GM18502 (cell line): ENCODE data around the gene PTPRZ1.
A peak's percentile ranks its signal among the peaks of the same experiment; 100 is the strongest.

Source experiments
- ATAC-seq: cut with Tn5 transposase; IDR thresholded peaks from one replicate; pipeline ENCODE4 v1.9.1; 2021; ENCODE audit warnings: mild to moderate bottlenecking; ENCODE audit not compliant: unreplicated experiment, poor library complexity

PTPRZ1 gene

DNA sequence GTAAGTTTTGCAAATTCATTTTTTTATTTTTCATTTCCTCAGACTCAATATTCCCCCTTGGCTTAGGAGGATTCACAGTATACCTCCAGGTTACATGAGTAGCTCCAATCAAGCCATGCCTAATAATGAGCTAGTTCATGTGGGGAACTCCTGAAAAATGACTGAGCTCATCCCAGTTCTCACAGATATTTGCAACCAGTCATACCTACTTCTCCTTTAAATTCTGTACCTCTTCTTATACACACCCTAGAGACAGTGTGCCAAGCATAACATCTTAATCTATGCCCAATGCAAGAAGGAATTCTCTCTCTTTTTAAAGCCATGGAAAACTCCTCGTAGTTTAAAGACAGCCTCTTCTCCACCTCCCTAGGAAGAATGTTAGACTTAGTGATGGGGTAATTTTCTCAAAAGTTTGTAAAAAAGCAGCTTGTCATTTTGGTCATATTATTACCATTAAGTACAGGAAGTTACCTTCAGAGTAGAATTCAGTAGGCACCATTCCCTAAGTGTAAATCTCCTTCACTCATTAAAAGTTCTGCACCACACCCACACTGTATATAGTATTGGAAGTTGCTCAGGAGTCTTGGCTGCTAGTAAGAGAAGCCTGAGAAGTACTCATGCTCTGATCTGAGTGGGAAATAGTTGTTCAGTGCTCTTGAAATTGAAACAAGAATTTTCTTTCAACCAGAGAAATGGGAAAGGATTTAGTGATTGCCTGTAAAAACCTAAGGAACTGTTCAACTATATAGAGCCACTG lies 72.7 kb downstream of the PTPRZ1 start:
- no peak for ATAC-seq

DNA sequence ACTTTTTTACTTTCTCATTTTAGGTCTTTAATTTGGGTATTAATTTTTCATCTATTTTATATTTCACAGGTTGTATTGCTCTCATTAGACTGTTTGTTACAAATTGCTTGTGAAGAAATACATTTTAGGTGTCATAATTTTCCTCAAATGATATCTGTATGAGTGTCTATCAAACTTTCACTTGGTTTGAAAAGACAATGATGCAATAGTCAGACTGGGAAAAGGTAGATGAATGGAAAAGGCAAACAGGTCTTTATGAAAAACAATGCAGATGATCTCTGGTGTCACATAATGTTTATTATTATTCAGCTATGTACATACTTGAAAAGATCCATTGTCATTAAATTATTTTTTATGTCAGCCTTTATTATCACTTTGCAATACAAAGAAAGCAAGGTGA lies 80.2 kb downstream of the PTPRZ1 start:
- no peak for ATAC-seq

DNA sequence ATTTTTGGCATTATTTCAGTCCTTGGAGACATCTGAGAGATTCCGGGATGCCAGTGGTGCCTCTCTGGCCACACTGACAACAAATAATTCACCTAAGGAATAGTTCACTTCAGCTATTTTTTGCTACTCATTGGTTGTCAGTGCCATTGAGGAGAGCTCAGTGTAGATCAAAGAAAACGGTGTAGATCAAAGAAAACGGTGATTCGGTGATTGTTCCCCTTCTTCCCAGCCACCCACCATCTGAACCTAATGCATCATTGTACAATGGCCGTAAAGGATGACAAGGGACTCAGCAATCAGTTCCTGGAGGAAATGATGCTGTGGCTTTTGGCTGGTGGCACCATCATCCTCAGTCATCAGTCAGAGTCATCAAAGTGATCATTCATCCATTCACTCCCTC lies 80.6 kb downstream of the PTPRZ1 start:
- no peak for ATAC-seq

DNA sequence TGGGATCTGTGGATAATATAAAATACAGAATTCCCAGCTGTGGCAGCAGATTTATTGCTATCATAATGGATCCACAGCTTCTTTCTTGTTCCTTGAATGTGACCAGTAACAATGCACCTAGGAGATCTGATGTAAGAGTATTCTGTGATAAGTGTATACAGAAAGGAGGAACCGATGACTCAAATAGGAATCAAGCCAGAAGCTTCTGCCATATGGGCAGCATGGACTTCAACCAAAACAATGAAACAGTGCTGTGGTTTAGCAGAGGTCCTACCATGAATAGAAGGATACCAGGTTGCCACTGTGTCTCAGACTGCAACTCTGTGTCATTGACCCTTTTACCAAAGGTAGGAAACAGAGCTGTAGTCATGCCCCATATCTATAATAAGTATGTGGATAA lies 81.8 kb downstream of the PTPRZ1 start:
- peak; percentile 54 for ATAC-seq

DNA sequence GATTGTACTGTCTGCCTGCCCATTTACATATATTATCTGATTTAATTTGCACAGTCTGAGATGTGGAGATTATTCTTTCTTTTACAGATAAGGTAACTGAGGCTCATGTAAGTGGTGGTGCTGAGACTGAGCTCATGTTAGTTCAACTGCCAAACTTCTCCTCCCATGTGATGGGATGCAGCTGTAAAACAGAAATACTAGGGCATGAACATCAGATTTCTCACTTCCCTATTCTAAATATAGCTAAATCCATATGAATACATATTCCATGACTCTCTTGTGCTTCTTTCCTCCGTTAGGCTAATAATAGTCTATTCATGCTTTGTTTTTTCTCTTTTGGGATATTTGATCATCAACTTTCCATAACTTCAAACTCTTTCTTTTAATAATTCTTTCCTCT lies 84.7 kb downstream of the PTPRZ1 start:
- ATAC-seq: no peak

DNA sequence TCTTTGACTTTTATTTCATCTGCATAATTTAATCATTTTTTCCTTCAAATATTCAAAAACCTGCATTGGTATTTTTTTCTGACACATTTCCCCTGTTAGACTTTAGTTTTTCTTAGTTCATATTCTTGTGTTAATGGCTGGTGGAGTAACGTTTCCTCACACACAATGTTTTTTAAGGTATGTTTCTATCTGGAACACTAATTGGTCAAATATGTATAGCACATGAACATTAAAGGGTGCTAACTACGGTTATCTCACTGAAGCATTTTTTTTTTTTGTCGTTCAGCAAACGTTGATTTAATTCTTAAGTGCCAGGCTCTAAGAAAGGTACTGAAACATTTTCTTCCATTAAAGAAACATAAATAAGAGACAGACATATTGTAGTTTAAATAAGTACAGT lies 87.7 kb downstream of the PTPRZ1 start:
- no peak for ATAC-seq

DNA sequence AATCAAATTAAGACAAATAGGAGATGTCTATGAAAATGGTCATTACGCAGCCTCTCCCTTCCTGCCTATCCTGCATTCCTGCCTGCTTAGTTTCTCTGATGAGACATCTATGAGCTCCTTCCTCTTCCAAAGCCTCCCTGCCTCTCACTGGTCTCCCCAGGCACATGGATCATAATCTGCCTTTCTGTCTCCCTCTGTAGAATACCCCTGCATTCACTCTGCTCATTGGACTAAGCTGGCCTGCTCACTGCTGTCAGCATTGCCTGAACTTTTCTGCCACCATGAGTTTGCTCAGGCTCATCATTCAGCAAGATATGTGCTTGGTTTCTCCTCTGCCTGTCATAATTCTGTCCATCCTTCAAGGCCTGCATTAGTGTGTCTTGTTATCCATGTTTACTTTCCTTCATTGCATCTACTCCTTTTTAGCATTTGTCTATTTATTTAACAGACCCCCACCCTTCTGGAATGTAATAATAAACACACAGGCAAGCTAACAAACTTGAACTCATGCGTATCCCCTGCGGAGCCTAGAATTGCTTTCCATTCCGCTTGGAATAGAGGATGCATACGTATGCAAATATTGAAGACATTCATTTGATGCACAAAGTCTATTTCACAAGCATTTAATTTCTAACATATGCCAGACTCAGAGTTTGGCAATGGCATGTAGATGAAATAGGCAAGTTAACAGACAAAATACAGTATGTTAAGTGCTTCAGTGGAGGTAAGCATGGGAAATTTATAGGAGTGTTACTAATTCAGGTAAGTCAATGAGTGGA lies 88.3 kb downstream of the PTPRZ1 start:
- ATAC-seq: no peak

DNA sequence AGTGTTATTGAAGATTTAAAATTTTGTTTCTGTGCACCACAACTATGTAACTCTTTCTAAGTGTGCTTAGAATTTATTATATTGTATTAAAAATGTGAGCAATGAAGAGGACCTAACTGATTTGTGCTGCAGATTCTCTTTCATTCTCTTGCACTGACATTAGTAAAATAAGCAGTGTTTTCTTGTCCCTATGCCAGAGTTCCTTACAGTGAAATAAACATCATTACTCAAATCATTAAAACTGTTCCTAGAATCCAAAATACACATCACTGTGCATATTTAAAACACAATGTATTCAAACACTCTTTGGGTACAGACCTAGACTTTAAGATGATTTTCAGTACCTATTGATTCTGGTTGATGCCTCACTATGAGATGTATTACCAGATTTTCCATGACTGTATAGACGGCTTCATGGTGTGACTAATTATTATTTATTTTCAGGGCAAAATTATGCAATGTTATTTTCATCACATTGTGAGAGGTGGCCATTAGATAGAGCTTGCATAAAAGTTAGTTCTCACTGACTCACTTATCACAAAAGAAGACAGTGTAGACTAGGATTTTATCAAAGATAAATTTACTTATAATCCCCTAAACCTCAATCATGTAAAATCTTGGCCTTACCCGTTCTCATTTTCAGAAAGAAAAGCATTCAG lies 93.4 kb downstream of the PTPRZ1 start:
- no peak for ATAC-seq

DNA sequence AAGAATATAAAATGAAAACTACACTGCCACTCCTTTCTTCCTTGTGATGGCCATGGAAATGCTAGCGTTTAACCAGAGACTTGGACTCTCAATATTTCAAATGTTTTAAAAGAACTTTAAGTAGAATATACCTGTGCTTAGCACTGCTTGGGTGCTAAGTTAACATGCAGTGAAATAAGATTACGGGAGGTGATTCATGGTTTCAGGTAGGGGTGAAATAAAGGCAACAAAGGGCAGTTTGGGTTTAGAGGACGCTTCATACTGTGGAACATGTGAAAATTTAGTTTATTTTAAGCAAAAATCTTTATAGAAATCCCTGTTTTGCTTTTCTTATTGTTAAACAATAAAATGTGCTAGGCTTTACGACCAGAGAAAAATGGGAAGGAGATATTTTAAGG lies 94.0 kb downstream of the PTPRZ1 start:
- ATAC-seq: no peak

DNA sequence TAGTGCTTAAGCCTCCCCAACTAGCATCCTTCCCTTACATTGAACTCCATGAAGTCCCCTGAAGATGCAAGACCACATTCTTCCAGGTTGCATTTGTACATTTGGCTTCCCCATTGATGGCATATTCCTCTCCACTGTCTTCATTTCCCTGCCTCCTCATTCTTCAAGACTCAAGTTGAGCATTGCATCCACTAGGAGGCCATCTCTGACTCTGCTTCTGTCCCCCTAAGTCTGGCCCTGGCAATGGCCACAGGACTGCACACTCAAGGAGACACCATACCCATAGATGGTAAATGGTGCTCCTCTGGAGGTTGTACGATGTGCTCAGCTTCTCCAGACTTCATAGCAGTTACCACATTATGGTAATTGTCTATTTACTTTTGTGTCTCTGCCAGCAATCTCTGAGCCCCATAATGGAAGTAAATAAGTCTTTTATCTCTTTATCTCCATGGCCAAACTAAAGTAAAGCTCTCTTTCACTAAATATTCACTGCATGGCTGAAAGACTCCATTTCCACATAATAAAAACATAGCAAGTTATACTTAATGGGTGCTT lies 112.6 kb downstream of the PTPRZ1 start:
- no peak for ATAC-seq

DNA sequence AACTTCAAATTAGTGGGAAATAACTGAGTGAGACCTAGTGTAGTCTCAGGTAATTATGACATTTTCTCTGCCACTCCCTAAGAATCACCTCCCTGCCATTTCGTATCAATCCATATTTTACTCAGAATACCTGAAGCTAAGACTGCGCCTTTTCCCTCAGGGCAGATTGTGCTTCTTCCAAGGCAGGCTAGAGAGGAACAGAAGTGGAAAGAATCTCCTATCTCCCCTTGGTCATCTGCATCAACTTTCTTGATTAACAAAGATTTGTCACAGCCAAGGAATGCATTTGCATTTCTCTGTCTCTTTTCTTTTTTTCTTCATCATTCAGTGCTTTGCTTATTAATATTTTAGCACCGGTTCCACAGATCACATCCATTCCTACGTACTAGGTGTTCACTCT lies 119.1 kb downstream of the PTPRZ1 start:
- ATAC-seq: no peak

DNA sequence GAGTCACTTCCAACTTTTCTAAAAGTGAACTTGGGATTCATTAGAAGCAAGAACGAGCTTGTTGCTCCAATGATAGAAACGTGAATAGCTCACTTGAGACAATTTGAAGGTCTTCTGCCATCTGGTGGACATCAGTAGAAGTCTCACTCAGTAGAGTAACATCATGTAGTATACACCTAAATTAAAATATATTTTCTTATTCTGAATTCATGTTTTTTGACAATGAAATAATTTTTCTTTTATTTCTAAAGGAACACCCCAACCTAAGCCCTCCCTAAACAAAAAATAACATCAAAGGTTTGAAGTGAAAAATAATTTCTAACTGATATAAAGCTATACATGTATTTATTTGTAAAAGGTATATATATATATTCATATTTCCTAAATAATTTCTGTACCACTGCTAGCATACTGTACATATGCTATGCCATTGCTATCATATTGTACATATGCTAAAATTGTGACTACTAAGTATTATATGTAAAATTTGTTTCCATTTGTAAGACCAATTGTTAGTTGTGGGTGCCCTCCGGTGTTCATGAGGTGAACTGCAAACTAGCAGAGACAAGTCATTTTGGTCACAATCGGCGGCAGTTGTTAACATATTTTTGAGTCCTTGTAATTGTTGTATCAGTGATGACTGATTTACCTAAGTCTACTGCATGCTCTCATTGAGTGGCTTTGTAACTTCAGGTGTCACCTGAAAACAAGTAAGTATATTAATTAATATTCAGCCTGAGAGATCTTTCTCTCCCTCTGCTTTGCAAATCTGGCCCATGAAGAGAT lies 121.9 kb downstream of the PTPRZ1 start:
- peak; percentile 94 for ATAC-seq

DNA sequence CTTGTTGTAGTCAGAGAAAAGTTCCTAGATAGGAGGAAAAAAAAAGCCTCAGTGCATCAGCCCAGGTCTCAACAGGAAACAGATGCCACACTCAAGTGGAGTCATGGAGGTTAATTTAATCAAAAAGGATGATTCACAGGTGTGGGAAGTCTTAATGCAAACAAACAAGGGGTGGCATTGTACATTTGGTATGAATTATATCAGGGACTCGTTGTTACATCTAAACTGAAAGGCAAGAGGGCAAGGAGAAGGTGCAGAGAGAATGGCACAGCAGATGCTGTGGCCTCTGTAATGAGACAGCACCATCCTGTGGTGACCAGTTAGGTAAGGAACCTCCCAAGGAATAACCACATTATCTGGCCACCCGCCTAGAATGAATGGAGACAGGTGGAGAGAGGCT lies 133.7 kb downstream of the PTPRZ1 start:
- ATAC-seq: no peak

DNA sequence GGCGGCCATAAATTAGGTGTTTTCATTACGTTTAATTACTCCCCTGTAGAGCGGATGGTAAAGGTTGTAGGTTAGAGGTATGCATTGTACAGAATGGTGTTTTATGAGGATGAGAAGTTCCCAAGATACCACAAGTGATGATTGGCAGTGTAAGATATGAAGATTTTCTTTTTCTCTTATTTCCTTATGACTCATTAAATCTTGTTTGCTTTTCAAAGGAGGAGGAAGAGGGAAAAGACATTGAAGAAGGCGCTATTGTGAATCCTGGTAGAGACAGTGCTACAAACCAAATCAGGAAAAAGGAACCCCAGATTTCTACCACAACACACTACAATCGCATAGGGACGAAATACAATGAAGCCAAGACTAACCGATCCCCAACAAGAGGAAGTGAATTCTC lies 137.2 kb downstream of the PTPRZ1 start:
- ATAC-seq: no peak

DNA sequence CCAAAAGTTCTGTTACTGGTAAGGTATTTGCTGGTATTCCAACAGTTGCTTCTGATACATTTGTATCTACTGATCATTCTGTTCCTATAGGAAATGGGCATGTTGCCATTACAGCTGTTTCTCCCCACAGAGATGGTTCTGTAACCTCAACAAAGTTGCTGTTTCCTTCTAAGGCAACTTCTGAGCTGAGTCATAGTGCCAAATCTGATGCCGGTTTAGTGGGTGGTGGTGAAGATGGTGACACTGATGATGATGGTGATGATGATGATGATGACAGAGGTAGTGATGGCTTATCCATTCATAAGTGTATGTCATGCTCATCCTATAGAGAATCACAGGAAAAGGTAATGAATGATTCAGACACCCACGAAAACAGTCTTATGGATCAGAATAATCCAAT lies 140.1 kb downstream of the PTPRZ1 start:
- peak; percentile 67 for ATAC-seq

DNA sequence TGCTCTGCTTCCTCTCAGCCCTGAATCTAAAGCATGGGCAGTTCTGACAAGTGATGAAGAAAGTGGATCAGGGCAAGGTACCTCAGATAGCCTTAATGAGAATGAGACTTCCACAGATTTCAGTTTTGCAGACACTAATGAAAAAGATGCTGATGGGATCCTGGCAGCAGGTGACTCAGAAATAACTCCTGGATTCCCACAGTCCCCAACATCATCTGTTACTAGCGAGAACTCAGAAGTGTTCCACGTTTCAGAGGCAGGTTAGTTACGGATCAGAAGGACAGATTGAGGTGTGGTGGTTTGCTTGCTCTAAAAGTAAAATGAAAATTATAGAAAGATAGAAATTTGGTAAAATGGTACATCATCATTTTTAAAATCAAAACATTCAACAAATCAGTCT lies 140.7 kb downstream of the PTPRZ1 start:
- no peak for ATAC-seq

DNA sequence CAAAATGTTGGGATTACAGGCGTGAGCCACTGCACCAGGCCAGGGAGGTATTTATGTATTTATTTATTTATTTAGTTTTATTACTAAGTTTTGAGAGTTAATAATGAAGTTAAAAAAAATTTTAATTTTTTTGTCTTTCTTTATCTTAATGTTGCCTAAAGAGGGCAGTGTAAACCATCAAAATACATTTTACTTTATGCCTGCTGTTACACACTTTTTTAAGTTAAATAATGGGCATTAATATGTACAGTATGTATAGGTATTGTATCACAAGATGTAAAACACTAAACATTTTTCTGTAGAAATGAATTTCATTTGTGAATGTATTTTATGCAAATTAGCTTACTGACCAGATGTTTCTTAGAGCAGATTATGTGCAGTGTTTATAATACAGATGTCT lies 141.7 kb downstream of the PTPRZ1 start:
- ATAC-seq: no peak

DNA sequence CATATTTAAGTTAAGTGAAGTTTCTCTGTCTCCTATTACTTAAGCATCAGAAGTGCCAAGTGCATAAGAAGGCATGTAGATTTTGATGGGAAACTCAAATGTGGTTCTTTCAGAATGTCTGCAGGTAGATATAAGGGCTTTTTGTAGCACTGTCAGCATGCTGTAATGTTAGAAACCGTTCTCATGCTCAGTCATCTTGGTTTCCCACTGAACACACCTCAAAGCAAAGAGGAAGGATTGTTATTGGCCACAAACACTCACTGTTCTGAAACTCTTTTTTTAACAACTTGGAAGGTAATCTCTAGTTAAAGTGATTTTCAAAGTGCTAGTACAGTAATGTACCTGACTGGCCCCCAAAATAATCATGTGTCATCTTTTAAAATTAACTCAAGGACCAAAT lies 145.1 kb downstream of the PTPRZ1 start:
- ATAC-seq: no peak

DNA sequence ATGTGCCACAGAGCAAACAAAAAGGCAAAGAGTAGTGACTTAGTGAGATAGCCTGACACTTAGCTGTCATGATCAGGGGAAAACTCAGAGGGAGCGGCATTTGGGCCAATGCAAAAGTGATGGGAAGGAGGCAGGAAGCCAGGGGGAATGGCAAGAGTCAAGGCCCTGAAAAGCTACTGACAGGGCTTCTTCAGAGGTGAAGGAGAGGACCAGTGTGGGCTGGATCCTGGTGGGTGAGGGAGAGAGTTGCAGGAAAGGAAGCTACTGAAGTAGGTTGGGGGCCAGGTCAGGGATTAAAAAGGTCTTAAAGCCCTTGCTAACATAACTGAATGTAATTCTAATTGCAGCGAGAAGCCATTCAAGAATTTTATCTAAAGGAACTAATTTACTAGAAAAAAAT lies 154.1 kb downstream of the PTPRZ1 start:
- no peak for ATAC-seq

DNA sequence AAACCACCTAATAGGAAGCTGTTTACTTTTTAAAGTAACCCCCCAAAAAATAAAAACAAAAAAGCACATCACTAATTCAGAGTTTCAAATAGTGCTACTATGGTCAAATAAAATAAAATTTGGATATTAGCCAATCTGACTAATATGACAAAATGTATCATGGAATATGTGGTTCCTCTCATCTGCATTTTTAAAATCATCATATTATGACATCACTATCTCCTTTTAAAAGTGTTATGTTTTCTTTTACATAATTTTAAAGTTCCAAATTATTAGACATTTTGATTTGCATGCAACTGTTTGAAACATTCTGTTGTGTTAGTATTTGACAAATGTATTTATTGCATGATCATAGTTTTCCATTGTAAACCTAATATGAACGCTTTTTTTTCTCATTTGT lies 160.7 kb downstream of the PTPRZ1 start:
- ATAC-seq: no peak
